Vagina (tissue), 2 donors: ENCODE data around the gene WDR82. TPM values are rescaled to one million over a fixed set of nuclear protein-coding genes. Genes with fewer than 3 reads are reported as not detected.

Experiments used
- DNase-seq, 2 donors: peaks; one replicate each; pipeline ENCODE4 v3.0.0-alpha.2; 2017; ENCODE audit errors: extremely low spot score in 2 of 2
- H3K27ac ChIP-seq: fragments of 200-600 bp; sonication (generic); one replicate; pipeline ENCODE4 v1.5.1; 2019
- H3K27me3 ChIP-seq: fragments of 200-600 bp; sonication (generic); one replicate; pipeline ENCODE4 v1.5.1; 2019
- H3K36me3 ChIP-seq, 2 donors: fragments of 200-600 bp; sonication (generic); one replicate each; pipeline ENCODE4 v1.5.1; 2017 to 2019
- H3K4me1 ChIP-seq: fragments of 200-600 bp; sonication (generic); one replicate; pipeline ENCODE4 v1.5.1; 2019
- H3K4me3 ChIP-seq, 2 donors: fragments of 200-600 bp; sonication (generic); 1 replicate in 1 of 2; 2 replicates in 1 of 2; pipeline ENCODE4 v1.5.1; 2016 to 2019
- H3K9me3 ChIP-seq: fragments of 200-600 bp; sonication (generic); one replicate; pipeline ENCODE4 v1.5.1; 2019
- CTCF ChIP-seq, 3 experiments: fragments of 450-650 bp in 2 of 3; fragments of 200-600 bp in 1 of 3; sonication (generic) in 1 of 3; IDR thresholded peaks; one replicate each; pipeline ENCODE4 v1.5.1; 2017 to 2019; ENCODE audit warnings: antibody characterized with exemption in 3 of 3, mild to moderate bottlenecking in 2 of 3, moderate library complexity in 2 of 3
- POLR2A ChIP-seq, 2 donors: fragments of 450-650 bp; IDR thresholded peaks; one replicate each; pipeline ENCODE4 v1.6.1; 2017; ENCODE audit warnings: antibody characterized with exemption in 2 of 2, mild to moderate bottlenecking in 2 of 2, moderate library complexity in 2 of 2
- POLR2AphosphoS5 ChIP-seq, 2 donors: sonication (generic); formaldehyde crosslinking; IDR thresholded peaks; one replicate each; pipeline ENCODE4 v1.9.0; 2017; ENCODE audit warnings: antibody characterized with exemption in 2 of 2, mild to moderate bottlenecking in 2 of 2, low read depth in 1 of 2; ENCODE audit not compliant: insufficient read depth in 1 of 2
- intact Hi-C: fragments of 100-400 bp; cut with DNase I; formaldehyde crosslinking; loops from one replicate; pipeline ENCODE4 v1.15.1; 2023
- total RNA-seq: library from RNA; depleted of rRNA; stranded (reverse); fragments of >200 nt; gene quantifications from one replicate; pipeline ENCODE4 v1.2.3, GENCODE V29; 2016

Gene WDR82
- total RNA-seq, 1 donor from 2014 or later = 44.4 TPM

GRCh38 chr3:52233108-52233591, 45.3 kb downstream of the WDR82 start:
- no peak for TF ChIP-seq POLR2A (IDR thresholded peaks at IDR 0.05)
- TF ChIP-seq CTCF (IDR thresholded peaks at IDR 0.05) = no peak
- TF ChIP-seq POLR2AphosphoS5 (IDR thresholded peaks at IDR 0.05; ENCODE audit: insufficient read depth in 1 of 2, low read depth in 1 of 2) = no peak
- no peaks in the 10 kb centered on the region for H3K27me3 ChIP-seq
- H3K4me1 ChIP-seq = peaks cover 62% of the 10 kb centered on the region
- no peak overlapping the region for H3K27ac ChIP-seq
- DNase-seq = no peak
- H3K9me3 ChIP-seq = no peaks in the 10 kb centered on the region
- no peak overlapping the region for H3K4me3 ChIP-seq
- intact Hi-C loops = loop anchor here (5.0 kb wide), 1 partner anchor 109 kb away; no protein-coding TSS in a partner anchor
- H3K36me3 ChIP-seq = peaks cover 0 to 52% of the 10 kb centered on the region in 2 donors

GRCh38 chr3:52232279-52233107, 46.0 kb downstream of the WDR82 start:
- Histone ChIP-seq H3K9me3 (no peaks in the 10 kb centered on the region), H3K36me3 (peaks cover 0 to 57% of the 10 kb centered on the region in 2 donors), H3K27ac (no peak overlapping the region), H3K4me3 (no peak overlapping the region), H3K27me3 (no peaks in the 10 kb centered on the region), H3K4me1 (peaks cover 56% of the 10 kb centered on the region)
- no peak for TF ChIP-seq POLR2AphosphoS5 (IDR thresholded peaks at IDR 0.05; ENCODE audit: insufficient read depth in 1 of 2, low read depth in 1 of 2)
- intact Hi-C loops = loop anchor here (5.0 kb wide), 1 partner anchor 110 kb away; no protein-coding TSS in a partner anchor
- no peak for DNase-seq

GRCh38 chr3:52231502-52232278, 46.8 kb downstream of the WDR82 start:
- no peak for TF ChIP-seq POLR2A (IDR thresholded peaks at IDR 0.05)
- peak; percentile 41 to 95 (median 74) for TF ChIP-seq CTCF (IDR thresholded peaks at IDR 0.05)
- peak in 1 of 2 donors; percentile 25 for TF ChIP-seq POLR2AphosphoS5 (IDR thresholded peaks at IDR 0.05; ENCODE audit: insufficient read depth in 1 of 2, low read depth in 1 of 2)
- intact Hi-C loops = loop anchor here (5.0 kb wide), 1 partner anchor 111 kb away; no protein-coding TSS in a partner anchor
- no peaks in the 10 kb centered on the region for H3K9me3 ChIP-seq
- DNase-seq = no peak
- H3K4me3 ChIP-seq = no peak overlapping the region
- H3K36me3 ChIP-seq = peaks cover 0 to 59% of the 10 kb centered on the region in 2 donors
- H3K27ac ChIP-seq = no peak overlapping the region
- H3K27me3 ChIP-seq = no peaks in the 10 kb centered on the region
- H3K4me1 ChIP-seq = peaks cover 48% of the 10 kb centered on the region

GRCh38 chr3:52230889-52231499, 47.5 kb downstream of the WDR82 start:
- peaks cover 0 to 59% of the 10 kb centered on the region in 2 donors for H3K36me3 ChIP-seq
- no peak overlapping the region for H3K4me3 ChIP-seq
- H3K27ac ChIP-seq = no peak overlapping the region
- peaks cover 41% of the 10 kb centered on the region for H3K4me1 ChIP-seq
- intact Hi-C loops = loop anchor here (5.0 kb wide), 1 partner anchor 111 kb away; no protein-coding TSS in a partner anchor
- H3K27me3 ChIP-seq = no peaks in the 10 kb centered on the region
- no peak for TF ChIP-seq POLR2AphosphoS5 (IDR thresholded peaks at IDR 0.05; ENCODE audit: insufficient read depth in 1 of 2, low read depth in 1 of 2)
- TF ChIP-seq CTCF (IDR thresholded peaks at IDR 0.05) = no peak
- TF ChIP-seq POLR2A (IDR thresholded peaks at IDR 0.05) = no peak
- H3K9me3 ChIP-seq = no peaks in the 10 kb centered on the region
- no peak for DNase-seq

GRCh38 chr3:52230461-52230860, 48.0 kb downstream of the WDR82 start:
- intact Hi-C loops = loop anchor here (5.0 kb wide), 1 partner anchor 112 kb away; no protein-coding TSS in a partner anchor
- Histone ChIP-seq H3K36me3 (peaks cover 0 to 59% of the 10 kb centered on the region in 2 donors), H3K9me3 (no peaks in the 10 kb centered on the region), H3K27me3 (no peaks in the 10 kb centered on the region), H3K27ac (no peak overlapping the region), H3K4me3 (no peak overlapping the region), H3K4me1 (peaks cover 36% of the 10 kb centered on the region)
- TF ChIP-seq POLR2A (IDR thresholded peaks at IDR 0.05) (no peak), POLR2AphosphoS5 (IDR thresholded peaks at IDR 0.05; ENCODE audit: insufficient read depth in 1 of 2, low read depth in 1 of 2) (no peak), CTCF (IDR thresholded peaks at IDR 0.05) (no peak)
- no peak for DNase-seq
